ENCODE results near the gene RALGAPA2. TPM values are rescaled to one million over a fixed set of nuclear protein-coding genes. Genes with fewer than 3 reads are reported as not detected.

RALGAPA2 gene
- total and polyA plus RNA-seq, 2 donors = 15.3 to 41.6 TPM

DNA sequence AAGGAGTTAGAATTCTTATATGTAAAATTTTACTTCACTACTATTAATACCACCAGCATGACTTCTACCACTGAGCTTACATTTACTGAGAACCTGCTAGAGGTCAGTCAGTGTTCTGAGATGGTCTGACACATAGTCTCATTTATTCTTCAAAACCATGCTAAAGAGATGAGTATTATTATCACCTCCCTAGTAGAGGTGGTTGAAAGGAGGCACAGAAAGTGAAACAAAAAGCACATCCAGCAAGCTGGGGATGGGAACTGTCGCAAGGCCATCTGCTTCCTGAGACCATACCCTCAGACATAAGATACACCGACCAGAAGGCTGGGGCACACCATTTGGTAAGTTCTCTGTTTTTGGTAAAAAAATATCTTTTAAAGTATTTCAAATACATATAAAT lies 206.9 kb downstream of the RALGAPA2 start:
- 95% methylated on average over 2 of the region's 2 CpGs for WGBS
- Histone ChIP-seq H3K27ac (ENCODE audit: low read depth) (no peak overlapping the region), H3K36me3 (ENCODE audit: insufficient read depth) (peaks cover 5% of the 10 kb centered on the region), H3K4me3 (ENCODE audit: low read depth, low read length) (no peak overlapping the region), H3K4me1 (ENCODE audit: insufficient read depth) (no peaks in the 10 kb centered on the region)
- no peak for DNase-seq (ENCODE audit: extremely low spot score)

DNA sequence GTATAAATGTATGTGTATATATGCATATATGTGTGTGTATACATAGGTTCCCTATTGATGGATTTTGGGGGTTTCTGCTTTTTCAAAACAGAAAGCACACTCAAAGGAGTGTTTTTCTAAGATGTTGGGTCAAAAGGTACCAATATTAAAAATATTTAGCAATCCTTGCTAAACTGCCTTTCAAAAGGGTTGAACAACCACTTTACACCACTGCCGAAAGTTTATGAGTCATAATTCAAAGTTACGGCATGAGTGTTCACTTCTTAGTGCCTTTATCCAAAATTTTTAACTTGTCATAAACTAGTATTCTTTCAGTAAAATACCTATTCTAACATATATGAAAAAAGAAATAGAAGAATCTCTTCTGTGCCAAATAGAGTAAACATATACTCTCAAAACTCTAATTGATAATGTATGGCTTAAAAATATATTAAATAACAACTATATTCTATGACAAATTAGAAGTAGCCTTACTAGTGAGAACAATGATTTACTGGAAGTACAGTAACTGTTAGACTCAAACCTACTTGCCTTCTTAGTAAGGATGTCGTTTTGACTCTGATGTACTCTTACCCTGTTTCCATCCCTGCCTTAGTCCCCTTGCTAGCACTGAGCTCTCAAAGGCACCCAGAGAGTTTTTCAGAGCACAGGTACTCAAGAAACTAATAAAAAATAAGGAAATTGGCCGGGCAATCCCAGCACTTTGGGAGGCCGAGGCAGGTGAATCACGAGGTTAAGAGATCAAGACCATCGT lies 208.5 kb downstream of the RALGAPA2 start:
- Histone ChIP-seq H3K36me3 (ENCODE audit: insufficient read depth) (peaks cover 5% of the 10 kb centered on the region), H3K27ac (ENCODE audit: low read depth) (no peak overlapping the region), H3K4me1 (ENCODE audit: insufficient read depth) (no peaks in the 10 kb centered on the region), H3K4me3 (ENCODE audit: low read depth, low read length) (no peak overlapping the region)
- WGBS = 93% methylated on average over 7 of the region's 7 CpGs
- no peak for DNase-seq (ENCODE audit: extremely low spot score)

- 77% methylated on average over 2 of the region's 2 CpGs for WGBS
- Histone ChIP-seq H3K27ac (ENCODE audit: low read depth) (no peak overlapping the region), H3K4me3 (ENCODE audit: low read depth, low read length) (no peak overlapping the region), H3K36me3 (ENCODE audit: insufficient read depth) (peaks cover 3% of the 10 kb centered on the region), H3K4me1 (ENCODE audit: insufficient read depth) (no peaks in the 10 kb centered on the region)
- no peak for DNase-seq (ENCODE audit: extremely low spot score)
These were observed 211.3 kb downstream of the RALGAPA2 start for GRCh38 chr20:20501128-20501527.

DNA sequence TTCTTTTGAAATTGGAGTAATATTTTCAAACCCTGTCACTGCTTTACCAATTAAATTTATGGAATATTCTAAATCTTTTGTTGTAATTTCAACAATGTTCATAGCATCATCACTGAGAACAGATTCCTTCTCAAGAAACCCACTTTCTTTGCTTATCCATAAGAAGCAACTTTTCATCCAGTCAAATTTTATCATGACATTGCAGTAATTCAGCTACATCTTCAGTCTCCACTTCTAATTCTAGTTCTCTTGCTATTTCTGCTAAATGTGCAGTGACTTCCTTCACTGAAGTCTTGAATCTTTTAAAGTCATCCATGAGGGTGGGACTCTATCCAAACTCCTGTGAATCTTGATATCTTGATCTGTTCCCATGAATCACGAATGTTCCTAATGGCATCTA lies 212.1 kb downstream of the RALGAPA2 start:
- Histone ChIP-seq H3K27ac (ENCODE audit: low read depth) (no peak overlapping the region), H3K36me3 (ENCODE audit: insufficient read depth) (peaks cover 3% of the 10 kb centered on the region), H3K4me3 (ENCODE audit: low read depth, low read length) (no peak overlapping the region), H3K4me1 (ENCODE audit: insufficient read depth) (no peaks in the 10 kb centered on the region)
- WGBS = 90% methylated on average over 1 of the region's 1 CpG
- DNase-seq (ENCODE audit: extremely low spot score) = no peak

- no peak overlapping the region for H3K4me3 ChIP-seq (ENCODE audit: low read depth, low read length)
These were observed 213.0 kb downstream of the RALGAPA2 start for GRCh38 chr20:20499439-20499838.

GRCh38 chr20:20498076-20498861 lies 214.2 kb downstream of the RALGAPA2 start:
- H3K4me3 ChIP-seq (ENCODE audit: low read depth, low read length) = no peak overlapping the region
- H3K4me1 ChIP-seq (ENCODE audit: insufficient read depth) = no peaks in the 10 kb centered on the region
- no peak overlapping the region for H3K27ac ChIP-seq (ENCODE audit: low read depth)
- DNase-seq (ENCODE audit: extremely low spot score) = no peak
- H3K36me3 ChIP-seq (ENCODE audit: insufficient read depth) = peaks cover 3% of the 10 kb centered on the region
- 33% methylated on average over 11 of the region's 11 CpGs for WGBS

More at GRCh38 chr20:20499439-20499838, 213.0 kb downstream of the RALGAPA2 start:
- WGBS = 90% methylated on average over 5 of the region's 5 CpGs
- no peak overlapping the region for H3K27ac ChIP-seq (ENCODE audit: low read depth)
- DNase-seq (ENCODE audit: extremely low spot score) = no peak
- no peaks in the 10 kb centered on the region for H3K4me1 ChIP-seq (ENCODE audit: insufficient read depth)
- peaks cover 3% of the 10 kb centered on the region for H3K36me3 ChIP-seq (ENCODE audit: insufficient read depth)

DNA sequence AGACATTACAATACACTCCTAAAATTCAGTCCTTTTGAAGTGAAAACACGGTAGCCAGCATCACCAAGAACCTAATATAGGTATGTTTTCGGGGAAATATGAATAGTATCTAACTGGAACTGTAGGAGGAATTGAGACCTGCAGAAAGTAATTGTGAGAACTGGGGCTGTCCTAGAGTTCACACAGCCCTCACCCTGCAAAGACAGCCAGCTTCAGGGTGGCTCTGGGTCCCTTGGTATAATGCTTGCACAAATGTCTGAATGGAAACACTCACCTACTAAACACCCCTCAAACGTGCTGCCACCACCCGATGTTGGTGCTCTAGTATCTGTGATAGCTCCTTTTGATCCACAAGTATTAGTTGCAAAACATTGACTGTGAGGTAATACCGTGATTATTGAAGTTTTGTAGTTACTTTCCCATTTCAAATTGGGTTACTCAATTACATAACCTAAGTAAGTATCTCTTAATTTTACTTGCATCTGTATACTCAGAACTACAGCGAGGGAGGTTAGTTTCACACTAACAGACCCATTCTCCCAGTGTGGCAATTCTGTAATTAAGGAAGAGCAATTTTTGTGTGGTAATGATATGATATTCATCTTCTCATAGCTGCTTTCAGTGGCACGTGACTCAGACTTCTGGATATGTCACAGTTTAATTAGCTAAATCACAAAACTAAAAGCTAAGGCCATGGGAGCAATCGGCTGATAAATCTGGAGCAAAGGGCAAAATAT lies 215.0 kb downstream of the RALGAPA2 start:
- no peaks in the 10 kb centered on the region for H3K4me1 ChIP-seq (ENCODE audit: insufficient read depth)
- no peak overlapping the region for H3K4me3 ChIP-seq (ENCODE audit: low read depth, low read length)
- 92% methylated on average over 8 of the region's 8 CpGs for WGBS
- no peak for DNase-seq (ENCODE audit: extremely low spot score)
- H3K36me3 ChIP-seq (ENCODE audit: insufficient read depth) = peaks cover 3% of the 10 kb centered on the region
- H3K27ac ChIP-seq (ENCODE audit: low read depth) = no peak overlapping the region

DNA sequence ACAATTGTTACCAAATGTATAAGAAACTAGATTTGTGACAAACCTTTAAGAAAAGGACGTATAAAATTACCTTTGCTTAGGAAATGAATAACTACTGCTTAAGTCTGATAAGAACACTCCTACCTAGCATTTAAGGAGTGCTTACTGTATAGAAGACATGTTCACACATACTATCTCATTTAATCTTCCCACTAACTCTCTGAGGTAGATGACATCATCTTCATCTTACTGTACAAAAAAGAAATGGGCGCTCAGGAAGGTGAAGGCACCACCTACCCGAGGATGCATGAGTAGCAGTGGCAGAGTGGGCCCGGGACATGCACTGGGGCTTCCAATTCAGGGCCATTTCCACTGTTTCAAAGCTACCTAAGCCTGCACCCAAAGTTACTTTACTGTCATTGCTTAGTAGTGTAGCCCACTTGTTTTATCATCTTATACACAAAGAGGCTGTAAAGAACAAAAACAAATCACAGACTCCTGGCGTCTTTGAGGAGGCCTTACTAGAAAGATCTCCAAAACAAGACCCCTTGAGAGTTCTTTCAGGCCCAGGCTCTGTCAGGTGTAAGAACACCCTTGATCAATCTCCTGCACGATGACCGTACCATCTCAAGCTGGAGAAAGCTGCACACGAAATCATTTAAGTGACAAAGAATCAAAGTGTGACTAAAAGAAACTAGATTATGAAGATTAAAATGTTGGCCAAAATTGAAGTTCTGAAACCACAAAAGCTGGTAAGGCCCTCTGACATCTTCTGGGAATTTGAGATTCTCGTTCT lies 216.5 kb downstream of the RALGAPA2 start:
- no peak for DNase-seq (ENCODE audit: extremely low spot score)
- WGBS = 92% methylated on average over 9 of the region's 9 CpGs
- H3K36me3 ChIP-seq (ENCODE audit: insufficient read depth) = no peaks in the 10 kb centered on the region

GRCh38 chr20:20493701-20494100 lies 218.7 kb downstream of the RALGAPA2 start:
- DNase-seq (ENCODE audit: extremely low spot score) = no peak
- WGBS = 95% methylated on average over 2 of the region's 2 CpGs
- Histone ChIP-seq H3K27ac (ENCODE audit: low read depth) (no peak overlapping the region), H3K4me3 (ENCODE audit: low read depth, low read length) (no peak overlapping the region), H3K36me3 (ENCODE audit: insufficient read depth) (no peaks in the 10 kb centered on the region), H3K4me1 (ENCODE audit: insufficient read depth) (no peaks in the 10 kb centered on the region)

More for the DNA sequence above, 216.5 kb downstream of the RALGAPA2 start:
- H3K4me1 ChIP-seq (ENCODE audit: insufficient read depth) = no peaks in the 10 kb centered on the region
- H3K27ac ChIP-seq (ENCODE audit: low read depth) = no peak overlapping the region
- H3K4me3 ChIP-seq (ENCODE audit: low read depth, low read length) = no peak overlapping the region

DNA sequence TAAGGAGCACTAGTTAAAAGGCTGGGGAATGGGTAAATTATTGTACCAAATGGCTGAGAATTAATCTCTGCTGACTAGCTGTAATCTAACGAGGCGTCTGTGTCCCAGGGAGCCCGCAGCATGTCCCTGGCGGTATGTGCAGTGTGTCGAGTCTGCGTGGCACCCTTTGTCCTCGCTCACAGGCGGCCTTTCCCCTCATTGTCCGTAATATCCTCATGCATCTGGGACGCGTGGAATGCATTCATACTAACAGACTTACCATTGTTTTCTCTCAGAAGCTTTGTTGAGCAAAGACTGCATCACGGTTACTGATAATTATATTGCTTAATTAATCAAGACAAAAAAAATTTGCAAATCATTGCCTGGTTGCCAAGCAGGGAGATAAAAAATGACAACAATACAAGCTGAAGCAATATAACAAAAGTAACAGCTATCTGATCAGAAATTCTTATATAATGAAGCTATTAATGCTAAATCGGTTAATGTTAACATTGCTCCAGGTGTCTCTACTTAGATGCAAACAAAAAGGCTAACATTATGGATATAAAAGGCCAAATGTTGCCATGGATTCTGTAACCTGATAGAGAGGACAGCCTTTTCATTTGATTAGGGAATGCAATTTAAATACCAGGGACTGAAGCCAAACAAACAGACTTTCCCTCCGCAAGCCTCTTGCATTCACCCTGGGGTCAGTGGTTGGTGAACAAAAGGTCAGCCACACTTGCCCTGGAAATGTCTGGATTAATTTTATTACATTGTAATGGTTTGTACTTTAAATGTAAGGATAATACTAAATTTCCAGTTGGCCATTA lies 219.7 kb downstream of the RALGAPA2 start:
- Histone ChIP-seq H3K36me3 (ENCODE audit: insufficient read depth) (no peaks in the 10 kb centered on the region), H3K4me1 (ENCODE audit: insufficient read depth) (no peaks in the 10 kb centered on the region), H3K27ac (ENCODE audit: low read depth) (no peak overlapping the region), H3K4me3 (ENCODE audit: low read depth, low read length) (no peak overlapping the region)
- WGBS = 80% methylated on average over 14 of the region's 14 CpGs
- no peak for DNase-seq (ENCODE audit: extremely low spot score)

- H3K4me3 ChIP-seq (ENCODE audit: low read depth, low read length) = no peak overlapping the region
- no peaks in the 10 kb centered on the region for H3K4me1 ChIP-seq (ENCODE audit: insufficient read depth)
- 98% methylated on average over 5 of the region's 5 CpGs for WGBS
- no peak overlapping the region for H3K27ac ChIP-seq (ENCODE audit: low read depth)
- H3K36me3 ChIP-seq (ENCODE audit: insufficient read depth) = no peaks in the 10 kb centered on the region
- no peak for DNase-seq (ENCODE audit: extremely low spot score)
These were observed 220.6 kb downstream of the RALGAPA2 start for GRCh38 chr20:20491784-20492264.

- 90% methylated on average over 5 of the region's 5 CpGs for WGBS
- Histone ChIP-seq H3K4me1 (ENCODE audit: insufficient read depth) (no peaks in the 10 kb centered on the region), H3K36me3 (ENCODE audit: insufficient read depth) (no peaks in the 10 kb centered on the region), H3K4me3 (ENCODE audit: low read depth, low read length) (no peak overlapping the region), H3K27ac (ENCODE audit: low read depth) (no peak overlapping the region)
- DNase-seq (ENCODE audit: extremely low spot score) = no peak
These were observed 221.2 kb downstream of the RALGAPA2 start for GRCh38 chr20:20491110-20491783.

Data from urinary bladder (tissue), 4 donors.